Endothelial cell (in vitro differentiated cells): ENCODE results near the gene TXNL4B. TPM values are rescaled to one million over a fixed set of nuclear protein-coding genes. Genes with fewer than 3 reads are reported as not detected.

Source experiments
- DNase-seq: peaks from one replicate; pipeline ENCODE4 v3.0.0; 2021; ENCODE audit warnings: low spot score
- H3K27ac Mint-ChIP-seq: one replicate; pipeline ENCODE4 v1.8.0; 2021; ENCODE audit warnings: mixed read lengths, inconsistent platforms; ENCODE audit not compliant: unreplicated experiment
- H3K27me3 Mint-ChIP-seq: one replicate; pipeline ENCODE4 v1.8.0; 2021; ENCODE audit warnings: mild to moderate bottlenecking, moderate library complexity, mixed read lengths, inconsistent platforms; ENCODE audit not compliant: unreplicated experiment
- H3K36me3 Mint-ChIP-seq: one replicate; pipeline ENCODE4 v1.8.0; 2021; ENCODE audit warnings: mild to moderate bottlenecking, low read depth, mixed read lengths, inconsistent platforms; ENCODE audit not compliant: unreplicated experiment
- H3K4me1 Mint-ChIP-seq: one replicate; pipeline ENCODE4 v1.8.0; 2021; ENCODE audit warnings: mild to moderate bottlenecking, mixed read lengths, inconsistent platforms; ENCODE audit not compliant: unreplicated experiment
- H3K4me3 Mint-ChIP-seq: one replicate; pipeline ENCODE4 v1.8.0; 2021; ENCODE audit warnings: mild to moderate bottlenecking, mixed read lengths, inconsistent platforms; ENCODE audit not compliant: unreplicated experiment
- H3K9me3 Mint-ChIP-seq: one replicate; pipeline ENCODE4 v1.8.0; 2021; ENCODE audit warnings: mixed read lengths, inconsistent platforms; ENCODE audit not compliant: unreplicated experiment
- CTCF ChIP-seq: fragments of 200-600 bp; sonication (generic); IDR thresholded peaks from one replicate; pipeline ENCODE4 v1.5.0; 2021; ENCODE audit warnings: antibody characterized with exemption; ENCODE audit not compliant: unreplicated experiment
- total RNA-seq: library from RNA; stranded (reverse); fragmentation: NEBNext Ultra II Directional; extraction: Animal tissue kit (Norgen Biotek cat#: 25700); gene quantifications from one replicate; pipeline ENCODE4 v1.2.1, GENCODE V29; 2021; ENCODE audit not compliant: unreplicated experiment

Gene TXNL4B
- total RNA-seq, 1 donor from 2014 or later = 10.9 TPM

DNA sequence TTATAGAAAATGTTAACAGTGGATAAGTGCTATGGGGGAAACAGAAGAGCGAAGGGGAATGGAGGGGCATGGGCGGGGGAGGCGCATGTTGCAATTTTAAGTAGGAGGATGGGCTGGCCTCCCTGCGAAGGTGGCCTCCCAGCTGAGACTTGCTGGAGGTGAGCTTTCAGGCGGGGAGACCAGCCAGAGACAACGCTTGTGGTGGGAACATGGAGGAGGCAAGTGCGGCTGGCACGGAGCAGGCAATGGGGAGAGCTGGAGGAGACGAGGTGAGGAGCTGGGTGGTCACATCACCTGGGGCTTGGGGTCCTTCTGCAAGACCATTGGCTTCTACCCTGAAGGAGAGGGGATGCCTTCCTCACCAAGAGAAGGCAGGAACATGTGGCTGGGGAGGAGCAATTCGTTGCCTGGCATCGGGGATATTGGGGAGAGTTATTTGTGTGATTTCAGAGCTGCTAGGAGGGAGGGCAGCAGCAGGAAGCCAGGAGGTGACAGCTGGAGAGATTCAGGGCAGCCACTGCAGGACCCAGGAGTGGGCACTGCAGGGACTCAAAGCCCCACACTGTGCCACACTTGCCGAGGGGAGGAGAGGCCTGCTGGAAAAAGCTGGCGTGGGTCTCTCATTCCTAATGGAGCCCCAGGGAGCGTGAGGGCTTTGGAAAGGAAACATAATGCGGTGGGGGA lies 44.1 kb upstream of the TXNL4B start:
- H3K27me3 Mint-ChIP-seq = no peaks in the 10 kb centered on the region

GRCh38 chr16:72134507-72134906 lies 41.1 kb upstream of the TXNL4B start:
- H3K4me1 Mint-ChIP-seq = no peaks in the 10 kb centered on the region
- H3K4me3 Mint-ChIP-seq = no peak overlapping the region
- DNase-seq = no peak
- no peak overlapping the region for H3K27ac Mint-ChIP-seq
- peaks cover 3% of the 10 kb centered on the region for H3K36me3 Mint-ChIP-seq
- no peaks in the 10 kb centered on the region for H3K9me3 Mint-ChIP-seq
- H3K27me3 Mint-ChIP-seq = no peaks in the 10 kb centered on the region
- no peak for TF ChIP-seq CTCF

More for the DNA sequence above, 44.1 kb upstream of the TXNL4B start:
- DNase-seq = no peak
- no peak overlapping the region for H3K4me3 Mint-ChIP-seq
- TF ChIP-seq CTCF = no peak
- no peak overlapping the region for H3K27ac Mint-ChIP-seq
- no peaks in the 10 kb centered on the region for H3K4me1 Mint-ChIP-seq
- H3K36me3 Mint-ChIP-seq = no peaks in the 10 kb centered on the region
- H3K9me3 Mint-ChIP-seq = no peaks in the 10 kb centered on the region

- no peak for TF ChIP-seq CTCF
Observed at GRCh38 chr16:72132726-72133125, 39.3 kb upstream of the TXNL4B start.

GRCh38 chr16:72131036-72131435 lies 37.6 kb upstream of the TXNL4B start:
- Mint-ChIP-seq H3K36me3 (peaks cover 3% of the 10 kb centered on the region), H3K27me3 (peaks cover 2% of the 10 kb centered on the region), H3K9me3 (peaks cover 5% of the 10 kb centered on the region), H3K4me1 (peaks cover 6% of the 10 kb centered on the region), H3K4me3 (no peak overlapping the region), H3K27ac (no peak overlapping the region)
- no peak for TF ChIP-seq CTCF
- no peak for DNase-seq

More at GRCh38 chr16:72132726-72133125, 39.3 kb upstream of the TXNL4B start:
- H3K36me3 Mint-ChIP-seq = peaks cover 3% of the 10 kb centered on the region
- H3K9me3 Mint-ChIP-seq = no peaks in the 10 kb centered on the region
- no peaks in the 10 kb centered on the region for H3K27me3 Mint-ChIP-seq
- H3K27ac Mint-ChIP-seq = no peak overlapping the region
- no peak for DNase-seq
- no peak overlapping the region for H3K4me3 Mint-ChIP-seq
- no peaks in the 10 kb centered on the region for H3K4me1 Mint-ChIP-seq

DNA sequence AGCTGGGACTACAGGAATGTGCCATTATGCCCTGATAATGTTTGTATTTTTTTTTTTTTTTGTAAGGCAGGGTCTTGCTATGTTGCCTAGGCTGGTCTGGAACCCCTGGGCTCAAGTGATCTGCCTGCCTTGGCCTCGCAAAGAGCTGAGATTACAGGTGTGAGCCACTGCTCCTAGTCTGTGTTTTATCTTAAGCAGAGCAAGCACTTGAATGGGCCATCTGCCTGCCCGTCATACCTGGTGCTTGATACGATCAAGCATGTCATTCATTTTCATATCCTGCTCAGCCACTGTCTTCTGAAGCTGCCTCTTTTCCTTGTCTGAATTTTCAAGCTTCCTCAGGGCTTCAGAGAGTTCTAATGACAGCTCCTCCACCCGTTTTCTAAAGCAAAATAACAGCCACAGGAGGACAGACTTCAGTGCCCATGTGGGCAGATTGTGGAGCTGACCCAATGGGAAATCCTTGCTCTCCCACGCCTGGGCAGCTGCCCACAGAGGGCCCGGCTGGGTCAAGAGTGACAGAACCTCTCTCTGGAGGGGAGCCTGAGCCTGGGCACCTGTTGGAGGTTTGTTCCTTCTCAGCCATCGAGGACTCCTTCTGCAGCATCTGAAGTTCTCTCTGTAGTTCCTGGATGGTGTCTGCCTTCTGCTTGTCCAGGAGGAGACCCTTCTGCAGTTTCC lies 36.7 kb upstream of the TXNL4B start:
- Mint-ChIP-seq H3K27ac (no peak overlapping the region), H3K4me1 (peaks cover 15% of the 10 kb centered on the region), H3K9me3 (peaks cover 5% of the 10 kb centered on the region), H3K27me3 (peaks cover 2% of the 10 kb centered on the region), H3K36me3 (peaks cover 3% of the 10 kb centered on the region), H3K4me3 (no peak overlapping the region)
- TF ChIP-seq CTCF = no peak
- DNase-seq = no peak
